ENCODE data around the gene SLC1A2. TPM values are rescaled to one million over a fixed set of nuclear protein-coding genes. Genes with fewer than 3 reads are reported as not detected.

Gene SLC1A2
- total RNA-seq, 1 experiment from 2014 or later, result 0.25 TPM

- TF ChIP-seq ELF1 (IDR thresholded peaks at IDR 0.05; ENCODE audit: borderline replicate concordance, low read depth), result no peak
- Histone ChIP-seq H3K36me3 (ENCODE audit: control insufficient read depth in 1 of 2, insufficient read depth in 2 of 2, low read length in 2 of 2) (no peaks in the 10 kb centered on the region), H2AFZ (ENCODE audit: low read depth, low read length, poor library complexity, severe bottlenecking) (no peak overlapping the region), H3K27me3 (ENCODE audit: insufficient read depth, low read length) (no peaks in the 10 kb centered on the region), H3K4me3 (replicated peaks in 1 of 2; ENCODE audit: low read depth in 1 of 2, low read length in 2 of 2) (no peak overlapping the region), H3K4me2 (ENCODE audit: low read length) (no peak overlapping the region), H3K9ac (ENCODE audit: low read length) (no peak overlapping the region), H4K20me1 (ENCODE audit: insufficient read depth) (no peaks in the 10 kb centered on the region), H3K27ac (ENCODE audit: low read depth, low read length) (no peak overlapping the region), H3K9me3 (ENCODE audit: control insufficient read depth in 1 of 2, insufficient read depth in 1 of 2, low read depth in 1 of 2, low read length in 2 of 2) (no peaks in the 10 kb centered on the region), H3K9me2 (ENCODE audit: insufficient read depth) (no peaks in the 10 kb centered on the region), H3K4me1 (ENCODE audit: control insufficient read depth in 1 of 2, insufficient read depth in 2 of 2, low read length in 2 of 2) (no peaks in the 10 kb centered on the region), H3K79me2 (ENCODE audit: insufficient read depth, low read length) (no peaks in the 10 kb centered on the region)
- POLR2A ChIA-PET, result interaction anchor here (1.9 kb wide), 1 partner anchor 31 kb away, joined by 6 read pairs; no protein-coding TSS in a partner anchor
- BruUV-seq (replicated peaks), result no TSS peak
- ATAC-seq, result no peak
- intact Hi-C loops (cut with micrococcal nuclease), result loop anchor here (1.0 kb wide), 1 partner anchor 31 kb away; no protein-coding TSS in a partner anchor
- RAD21 ChIA-PET (ENCODE audit: low non-redundant PET in 1 of 2, low total read pairs in 2 of 2, uncharacterized antibody in 2 of 2, unreplicated experiment in 2 of 2), result interaction anchor here in 1 of 2 experiments (1.0 kb wide), 1 partner anchor 31 kb away, joined by 5 read pairs; no protein-coding TSS in a partner anchor
- DNase-seq (ENCODE audit: low read depth, low spot score), result no peak
- CTCF ChIA-PET, result no interaction called here
These were observed 72.0 kb downstream of the SLC1A2 start for GRCh38 chr11:35347173-35347878.

GRCh38 chr11:35346472-35347156 is 72.7 kb downstream of the SLC1A2 start:
- H3K27ac ChIP-seq (ENCODE audit: low read depth, low read length), result no peak overlapping the region
- BruUV-seq (replicated peaks), result no TSS peak
- no peaks in the 10 kb centered on the region for H3K9me2 ChIP-seq (ENCODE audit: insufficient read depth)
- ATAC-seq (no peak), DNase-seq (ENCODE audit: low read depth, low spot score) (no peak)
- POLR2A ChIA-PET, result no interaction called here
- H2AFZ ChIP-seq (ENCODE audit: low read depth, low read length, poor library complexity, severe bottlenecking), result no peak overlapping the region
- H3K4me1 ChIP-seq (ENCODE audit: control insufficient read depth in 1 of 2, insufficient read depth in 2 of 2, low read length in 2 of 2), result no peaks in the 10 kb centered on the region
- RAD21 ChIA-PET (ENCODE audit: low non-redundant PET in 1 of 2, low total read pairs in 2 of 2, uncharacterized antibody in 2 of 2, unreplicated experiment in 2 of 2), result no interaction called here
- CTCF ChIA-PET, result no interaction called here
- no peaks in the 10 kb centered on the region for H3K27me3 ChIP-seq (ENCODE audit: insufficient read depth, low read length)
- H3K79me2 ChIP-seq (ENCODE audit: insufficient read depth, low read length), result no peaks in the 10 kb centered on the region
- H3K4me2 ChIP-seq (ENCODE audit: low read length), result no peak overlapping the region
- H3K9me3 ChIP-seq (ENCODE audit: control insufficient read depth in 1 of 2, insufficient read depth in 1 of 2, low read depth in 1 of 2, low read length in 2 of 2), result no peaks in the 10 kb centered on the region
- H4K20me1 ChIP-seq (ENCODE audit: insufficient read depth), result no peaks in the 10 kb centered on the region
- H3K9ac ChIP-seq (ENCODE audit: low read length), result no peak overlapping the region
- intact Hi-C loops (cut with micrococcal nuclease), result loop anchor here (1.0 kb wide), 1 partner anchor 32 kb away; no protein-coding TSS in a partner anchor
- no peak overlapping the region for H3K4me3 ChIP-seq (replicated peaks in 1 of 2; ENCODE audit: low read depth in 1 of 2, low read length in 2 of 2)
- TF ChIP-seq MAX (IDR thresholded peaks at IDR 0.05) (no peak), EGR1 (IDR thresholded peaks at IDR 0.05; ENCODE audit: low read depth) (no peak), CTCF (IDR thresholded peaks at IDR 0.05 in 2 of 3, conservative IDR thresholded peaks at IDR 0.05 in 1 of 3; ENCODE audit: borderline replicate concordance in 1 of 3, insufficient read depth in 1 of 3, low read depth in 2 of 3, low read length in 2 of 3) (no peak), ZNF274 (IDR thresholded peaks at IDR 0.05; ENCODE audit: low read depth, low read length) (no peak), TCF7L2 (IDR thresholded peaks at IDR 0.05; ENCODE audit: borderline replicate concordance, extremely low read depth, insufficient read depth, insufficient read length) (no peak), EZH2 (IDR thresholded peaks at IDR 0.05) (no peak), CEBPB (IDR thresholded peaks at IDR 0.05; ENCODE audit: low read depth) (no peak), SP1 (IDR thresholded peaks at IDR 0.05; ENCODE audit: low read depth) (no peak), FOSL1 (IDR thresholded peaks at IDR 0.05; ENCODE audit: low read depth) (no peak), POLR2AphosphoS5 (IDR thresholded peaks at IDR 0.05; ENCODE audit: low read depth, low read length) (no peak), SRF (IDR thresholded peaks at IDR 0.05; ENCODE audit: low read depth) (no peak), JUND (IDR thresholded peaks at IDR 0.05) (no peak), SIN3A (IDR thresholded peaks at IDR 0.05; ENCODE audit: low read depth) (no peak), RAD21 (IDR thresholded peaks at IDR 0.05; ENCODE audit: low read depth) (no peak)
- H3K36me3 ChIP-seq (ENCODE audit: control insufficient read depth in 1 of 2, insufficient read depth in 2 of 2, low read length in 2 of 2), result no peaks in the 10 kb centered on the region

Data from HCT116 (cell line).